Type B pancreatic cell (in vitro differentiated cells): ENCODE data around the gene P3H1. TPM values are rescaled to one million over a fixed set of nuclear protein-coding genes. Genes with fewer than 3 reads are reported as not detected.

ENCODE experiments used
- DNase-seq: peaks from one replicate; pipeline ENCODE4 v3.0.0; 2021; ENCODE audit warnings: mixed read lengths; ENCODE audit not compliant: unreplicated experiment; ENCODE audit errors: extremely low spot score
- H3K27ac Mint-ChIP-seq: 2 replicates; pipeline ENCODE4 v1.8.0; 2021; ENCODE audit warnings: mild to moderate bottlenecking, mixed read lengths
- H3K27me3 Mint-ChIP-seq: 2 replicates; pipeline ENCODE4 v1.8.0; 2021; ENCODE audit warnings: mixed read lengths
- H3K36me3 Mint-ChIP-seq: 2 replicates; pipeline ENCODE4 v1.8.0; 2021; ENCODE audit warnings: mixed read lengths
- H3K4me1 Mint-ChIP-seq: one replicate; pipeline ENCODE4 v1.8.0; 2021; ENCODE audit warnings: mixed read lengths; ENCODE audit not compliant: unreplicated experiment
- H3K4me3 Mint-ChIP-seq: 2 replicates; pipeline ENCODE4 v1.8.0; 2021; ENCODE audit warnings: mild to moderate bottlenecking, mixed read lengths
- H3K9me3 Mint-ChIP-seq: 2 replicates; pipeline ENCODE4 v1.8.0; 2021; ENCODE audit warnings: mixed read lengths
- total RNA-seq: library from RNA; stranded (reverse); gene quantifications from 2 replicates; pipeline ENCODE4 v1.2.1, GENCODE V29; 2021; ENCODE audit warnings: low replicate concordance
- TF ChIP-seq, protein P1 (sequence below): fragments of 200-600 bp; sonication (generic); conservative IDR thresholded peaks from 2 replicates; pipeline ENCODE4 v1.5.0; 2021; ENCODE audit warnings: antibody characterized with exemption, mild to moderate bottlenecking

P3H1 gene
- total RNA-seq, 1 donor from 2014 or later: 77.2 TPM

DNA sequence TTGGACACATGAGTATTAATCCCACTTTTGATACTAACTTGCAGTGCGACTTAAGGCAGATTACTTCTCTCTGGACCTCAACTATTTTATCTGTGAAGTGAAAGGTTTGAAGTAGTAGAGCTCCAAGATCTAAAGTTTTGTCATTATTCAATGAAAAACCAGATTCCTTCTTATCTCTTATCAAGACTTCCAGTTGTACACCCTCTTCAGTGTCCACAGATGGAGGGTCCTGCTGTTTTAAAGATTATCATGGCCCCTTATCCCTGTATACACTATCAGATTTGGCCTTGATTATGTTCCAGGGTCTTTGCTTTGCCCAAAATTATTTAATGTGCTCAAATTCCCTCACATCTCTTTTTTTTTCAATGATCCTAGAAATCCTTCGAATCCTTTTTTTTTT, 1.3 kb upstream of the P3H1 start:
- Mint-ChIP-seq H3K27me3 (no peaks in the 10 kb centered on the region), H3K4me3 (no peak overlapping the region), H3K27ac (peak overlapping the region; percentile 90), H3K36me3 (no peaks in the 10 kb centered on the region), H3K9me3 (no peaks in the 10 kb centered on the region), H3K4me1 (peaks cover 16% of the 10 kb centered on the region)
- TF ChIP-seq, protein P1, sequence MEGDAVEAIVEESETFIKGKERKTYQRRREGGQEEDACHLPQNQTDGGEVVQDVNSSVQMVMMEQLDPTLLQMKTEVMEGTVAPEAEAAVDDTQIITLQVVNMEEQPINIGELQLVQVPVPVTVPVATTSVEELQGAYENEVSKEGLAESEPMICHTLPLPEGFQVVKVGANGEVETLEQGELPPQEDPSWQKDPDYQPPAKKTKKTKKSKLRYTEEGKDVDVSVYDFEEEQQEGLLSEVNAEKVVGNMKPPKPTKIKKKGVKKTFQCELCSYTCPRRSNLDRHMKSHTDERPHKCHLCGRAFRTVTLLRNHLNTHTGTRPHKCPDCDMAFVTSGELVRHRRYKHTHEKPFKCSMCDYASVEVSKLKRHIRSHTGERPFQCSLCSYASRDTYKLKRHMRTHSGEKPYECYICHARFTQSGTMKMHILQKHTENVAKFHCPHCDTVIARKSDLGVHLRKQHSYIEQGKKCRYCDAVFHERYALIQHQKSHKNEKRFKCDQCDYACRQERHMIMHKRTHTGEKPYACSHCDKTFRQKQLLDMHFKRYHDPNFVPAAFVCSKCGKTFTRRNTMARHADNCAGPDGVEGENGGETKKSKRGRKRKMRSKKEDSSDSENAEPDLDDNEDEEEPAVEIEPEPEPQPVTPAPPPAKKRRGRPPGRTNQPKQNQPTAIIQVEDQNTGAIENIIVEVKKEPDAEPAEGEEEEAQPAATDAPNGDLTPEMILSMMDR: no peak
- DNase-seq: no peak

DNA sequence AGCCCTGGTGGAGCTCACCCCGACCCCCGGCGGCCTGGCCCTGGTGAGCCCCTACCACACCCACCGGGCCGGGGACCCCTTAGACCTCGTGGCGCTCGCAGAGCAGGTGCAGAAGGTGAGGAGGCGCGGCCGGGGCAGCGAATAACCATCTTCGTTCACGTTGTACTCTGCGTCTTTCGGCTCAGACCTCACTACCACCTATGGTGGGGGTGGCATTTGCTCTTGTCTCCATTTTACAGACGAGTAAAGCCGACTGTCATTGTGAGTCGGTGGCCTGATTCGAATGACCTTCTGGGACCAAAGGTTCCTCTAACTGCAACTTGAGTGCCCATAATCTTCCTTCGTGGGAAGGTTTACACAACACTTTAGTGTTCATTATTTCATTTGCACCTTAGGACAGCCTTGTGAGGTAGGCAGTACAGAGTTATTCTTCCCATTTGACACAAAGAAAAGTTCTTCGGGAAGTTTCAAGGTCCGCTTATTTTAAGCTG, 727 bp upstream of the P3H1 start:
- Mint-ChIP-seq H3K9me3 (no peaks in the 10 kb centered on the region), H3K4me3 (no peak overlapping the region), H3K27ac (peak overlapping the region; percentile 90), H3K36me3 (no peaks in the 10 kb centered on the region), H3K27me3 (no peaks in the 10 kb centered on the region), H3K4me1 (peaks cover 16% of the 10 kb centered on the region)
- DNase-seq: no peak
- TF ChIP-seq, protein P1: no peak

DNA sequence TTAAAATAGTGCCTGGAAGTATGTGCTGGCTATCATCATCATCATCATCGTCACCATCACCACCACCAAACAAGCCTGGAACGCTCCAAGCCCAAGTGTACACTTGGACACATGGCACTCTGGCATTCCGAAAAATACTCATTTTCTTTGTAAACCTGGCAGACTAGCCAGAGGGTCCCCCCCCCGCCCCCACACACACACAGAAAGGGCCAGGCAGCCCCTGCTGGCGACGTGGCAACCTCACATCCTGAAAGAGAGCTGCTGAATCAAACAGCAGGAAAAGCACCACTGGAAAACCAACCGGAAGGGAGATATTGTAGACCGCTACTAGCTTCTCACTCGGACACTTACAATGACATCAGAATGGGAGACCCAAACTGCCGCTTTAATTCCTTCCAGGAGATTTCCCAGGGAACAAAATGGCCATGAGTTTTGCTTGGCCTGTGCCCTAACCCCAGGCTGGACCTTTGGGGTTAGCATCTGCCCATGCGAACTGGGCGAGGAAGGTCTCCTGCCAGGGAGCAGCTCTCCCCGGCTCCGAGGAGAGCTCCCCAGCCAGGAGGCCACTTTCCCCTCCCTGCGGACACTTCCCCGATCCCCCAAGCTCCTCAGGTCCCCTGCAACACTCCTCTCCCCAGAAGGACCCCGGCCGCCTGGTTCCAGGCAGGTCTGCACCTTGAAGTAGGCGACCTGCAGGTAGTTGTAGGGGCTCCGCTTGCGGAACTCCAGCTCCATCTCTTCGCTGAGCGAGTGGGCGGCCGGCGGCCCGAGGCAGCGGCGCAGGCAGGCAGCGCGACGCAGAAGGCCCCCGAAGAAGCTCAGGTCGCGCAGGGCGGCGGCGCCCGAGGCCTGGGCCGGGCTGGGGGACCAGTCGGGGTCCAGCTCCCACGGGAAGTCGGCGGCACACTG, 742 bp downstream of the P3H1 start:
- TF ChIP-seq, protein P1: peak; percentile 78
- peak; percentile 76 for DNase-seq
- Mint-ChIP-seq H3K4me1 (peaks cover 16% of the 10 kb centered on the region), H3K4me3 (no peak overlapping the region), H3K27ac (no peak overlapping the region), H3K36me3 (no peaks in the 10 kb centered on the region), H3K27me3 (no peaks in the 10 kb centered on the region), H3K9me3 (no peaks in the 10 kb centered on the region)

DNA sequence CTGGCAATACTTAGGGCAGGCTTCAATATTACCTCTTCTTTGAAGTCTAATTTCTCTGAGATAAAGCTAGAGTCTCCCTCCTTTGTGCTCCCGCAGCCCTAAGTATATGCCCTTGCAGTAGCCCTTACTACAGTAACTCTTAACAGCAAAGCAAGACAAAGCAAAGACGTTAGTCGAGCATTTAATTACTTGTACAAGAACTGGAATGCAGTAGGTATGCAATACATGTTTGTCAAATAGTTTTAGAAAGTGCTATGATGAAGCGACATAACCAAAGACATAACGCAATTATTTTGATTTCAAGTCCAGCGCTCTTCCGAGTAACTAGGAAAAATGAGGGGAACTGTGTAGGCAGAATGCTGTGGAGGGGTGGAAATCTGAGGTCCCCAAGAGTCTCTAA, 1.6 kb downstream of the P3H1 start:
- Mint-ChIP-seq H3K4me1 (peaks cover 11% of the 10 kb centered on the region), H3K36me3 (no peaks in the 10 kb centered on the region), H3K9me3 (no peaks in the 10 kb centered on the region), H3K27ac (no peak overlapping the region), H3K4me3 (no peak overlapping the region), H3K27me3 (no peaks in the 10 kb centered on the region)
- TF ChIP-seq, protein P1: no peak
- DNase-seq: no peak

DNA sequence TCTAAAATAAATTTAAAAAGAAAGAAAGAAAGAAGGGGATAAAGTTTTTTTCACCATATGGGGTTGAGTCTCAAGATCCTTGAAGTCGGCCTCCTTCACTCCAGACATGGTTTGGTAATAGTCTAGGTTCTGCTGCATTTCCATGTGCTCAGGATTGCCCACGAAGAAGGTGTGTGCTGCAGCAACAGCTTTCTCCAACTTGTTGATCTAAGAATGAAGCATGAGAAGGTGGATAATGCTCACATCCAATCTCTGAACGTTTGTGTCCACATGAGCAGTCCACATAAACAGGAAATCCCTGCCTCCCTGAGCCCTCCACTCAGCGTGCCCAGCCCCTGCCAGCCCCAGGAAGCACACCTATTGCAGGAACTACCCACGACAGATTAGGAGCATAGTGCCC, 4.6 kb downstream of the P3H1 start:
- no peak overlapping the region for H3K27ac Mint-ChIP-seq
- H3K36me3 Mint-ChIP-seq: no peaks in the 10 kb centered on the region
- no peak for DNase-seq
- no peaks in the 10 kb centered on the region for H3K27me3 Mint-ChIP-seq
- H3K4me3 Mint-ChIP-seq: no peak overlapping the region
- peaks cover 3% of the 10 kb centered on the region for H3K4me1 Mint-ChIP-seq
- TF ChIP-seq, protein P1: no peak
- no peaks in the 10 kb centered on the region for H3K9me3 Mint-ChIP-seq
